Naive thymus-derived CD4-positive, alpha-beta T cell (primary cell): Measurements from ENCODE around the gene CREB3L2. TPM values are rescaled to one million over a fixed set of nuclear protein-coding genes. Genes with fewer than 3 reads are reported as not detected.

Experiments used
- ATAC-seq: fragments of 150-1000 bp; cut with Tn5 transposase; 2 replicates; pipeline ENCODE4 v1.10.0; 2021; ENCODE audit warnings: mild to moderate bottlenecking, moderate library complexity
- CTCF ChIA-PET: fragments of 350-600 bp; sonication (Branson Sonifier 250); formaldehyde crosslinking; loops from one replicate; lab custom pipeline; 2021; ENCODE audit warnings: antibody characterized with exemption; lab: Charles Lee
- POLR2A ChIA-PET: fragments of 350-600 bp; sonication (Branson Sonifier 250); formaldehyde crosslinking; loops from one replicate; lab custom pipeline; 2021; ENCODE audit warnings: antibody characterized with exemption, inconsistent platforms; lab: Charles Lee
- DNase-seq, 9 donors: peaks; one replicate each; pipeline versions ENCODE4 v3.0.0 to v3.0.0-alpha.2; 2020 to 2022; ENCODE audit warnings: mixed read lengths in 1 of 9
- H3K27ac ChIP-seq: one replicate; pipeline ENCODE4 v1.7.0; 2013; ENCODE audit warnings: mild to moderate bottlenecking, low read depth, low read length, moderate library complexity
- H3K27me3 ChIP-seq, 2 donors: one replicate each; pipeline ENCODE4 v1.7.0; 2013; ENCODE audit warnings: low read length in 2 of 2, mild to moderate bottlenecking in 2 of 2, moderate library complexity in 2 of 2; ENCODE audit not compliant: control insufficient read depth in 2 of 2, insufficient read depth in 2 of 2
- H3K36me3 ChIP-seq, 3 experiments: 1 replicate in 2 of 3; 2 replicates in 1 of 3; pipeline ENCODE4 v1.7.0; 2013; ENCODE audit warnings: low read length in 3 of 3, mild to moderate bottlenecking in 3 of 3, moderate library complexity in 1 of 3; ENCODE audit not compliant: insufficient read depth in 3 of 3, control insufficient read depth in 2 of 3
- H3K4me1 ChIP-seq, 2 donors: one replicate each; pipeline ENCODE4 v1.7.0; 2013; ENCODE audit warnings: low read length in 2 of 2, mild to moderate bottlenecking in 2 of 2, moderate library complexity in 1 of 2; ENCODE audit not compliant: control insufficient read depth in 2 of 2, insufficient read depth in 2 of 2
- H3K4me3 ChIP-seq: 2 replicates; pipeline ENCODE4 v1.7.0; 2013; ENCODE audit warnings: mild to moderate bottlenecking, low read length
- H3K9me3 ChIP-seq, 3 experiments: 1 replicate in 2 of 3; 2 replicates in 1 of 3; pipeline ENCODE4 v1.7.0; 2013; ENCODE audit warnings: low read length in 3 of 3; ENCODE audit not compliant: control insufficient read depth in 2 of 3
- H3K27ac Mint-ChIP-seq, 9 donors: one replicate each; pipeline ENCODE4 v1.8.0; 2020 to 2022; ENCODE audit warnings: mixed read lengths in 9 of 9, mild to moderate bottlenecking in 8 of 9, moderate library complexity in 5 of 9, inconsistent platforms in 2 of 9
- H3K27me3 Mint-ChIP-seq, 5 donors: one replicate each; pipeline ENCODE4 v1.8.0; 2021 to 2022; ENCODE audit warnings: mixed read lengths in 5 of 5, mild to moderate bottlenecking in 1 of 5
- H3K36me3 Mint-ChIP-seq, 5 donors: one replicate each; pipeline ENCODE4 v1.8.0; 2020 to 2022; ENCODE audit warnings: mixed read lengths in 5 of 5, mild to moderate bottlenecking in 3 of 5, inconsistent platforms in 1 of 5
- H3K4me1 Mint-ChIP-seq, 7 donors: one replicate each; pipeline ENCODE4 v1.8.0; 2020 to 2022; ENCODE audit warnings: mixed read lengths in 7 of 7, mild to moderate bottlenecking in 3 of 7, inconsistent platforms in 1 of 7
- H3K4me3 Mint-ChIP-seq, 10 donors: one replicate each; pipeline ENCODE4 v1.8.0; 2020 to 2022; ENCODE audit warnings: mild to moderate bottlenecking in 10 of 10, mixed read lengths in 10 of 10, moderate library complexity in 6 of 10, inconsistent platforms in 2 of 10
- H3K9me3 Mint-ChIP-seq, 11 donors: one replicate each; pipeline ENCODE4 v1.8.0; 2020 to 2022; ENCODE audit warnings: mixed read lengths in 11 of 11, mild to moderate bottlenecking in 4 of 11, inconsistent platforms in 1 of 11, moderate library complexity in 1 of 11
- intact Hi-C, 2 donors: fragments of 100-400 bp; cut with micrococcal nuclease; formaldehyde crosslinking; loops; one replicate each; pipeline ENCODE4 v1.15.1; 2023
- polyA plus RNA-seq, 2 donors: library from polyadenylated mRNA; unstranded; fragments of 300-500 nt; fragmentation: Illumina TruSeq; gene quantifications; one replicate each; pipeline ENCODE4 v1.2.3, GENCODE V29; 2021
- total RNA-seq, 6 experiments: library from RNA in 5 of 6; stranded (reverse) in 5 of 6; gene quantifications; 1 replicate in 5 of 6; 2 replicates in 1 of 6; pipeline ENCODE4 v1.2.3 and lab custom pipeline; 2021 to 2026

The CREB3L2 gene
- total and polyA plus RNA-seq, 7 experiments from 2014 or later: 5.3 to 46.2 (median 18.1) TPM

- CTCF ChIA-PET: no interaction called here
- Mint-ChIP-seq H3K4me3 (no peak overlapping the region), H3K9me3 (peaks cover 0 to 19% (median 0%) of the 10 kb centered on the region in 11 donors), H3K4me1 (peaks cover 0 to 9% (median 7%) of the 10 kb centered on the region in 7 donors), H3K36me3 (peaks cover 0 to 11% (median 0%) of the 10 kb centered on the region in 5 donors), H3K27ac (no peak overlapping the region), H3K27me3 (peaks cover 0 to 24% (median 7%) of the 10 kb centered on the region in 5 donors)
- ATAC-seq (no peak), DNase-seq (no peak)
- no peak overlapping the region for H3K4me3 ChIP-seq
- no peaks in the 10 kb centered on the region for H3K4me1 ChIP-seq
- H3K36me3 ChIP-seq: no peaks in the 10 kb centered on the region
- no peaks in the 10 kb centered on the region for H3K27me3 ChIP-seq
- no peaks in the 10 kb centered on the region for H3K9me3 ChIP-seq
- H3K27ac ChIP-seq: no peak overlapping the region
- POLR2A ChIA-PET: no interaction called here
- intact Hi-C loops: no loop called here
These were observed 25.2 kb upstream of the CREB3L2 start for GRCh38 chr7:138027100-138027499.

GRCh38 chr7:138025215-138026186 lies 23.6 kb upstream of the CREB3L2 start:
- no peak for ATAC-seq
- CTCF ChIA-PET: no interaction called here
- Histone ChIP-seq H3K27me3 (no peaks in the 10 kb centered on the region), H3K4me3 (no peak overlapping the region), H3K36me3 (no peaks in the 10 kb centered on the region), H3K27ac (no peak overlapping the region), H3K9me3 (no peaks in the 10 kb centered on the region), H3K4me1 (no peaks in the 10 kb centered on the region)
- H3K4me1 Mint-ChIP-seq: peaks cover 0 to 9% (median 7%) of the 10 kb centered on the region in 7 donors
- DNase-seq: no peak
- no peak overlapping the region for H3K4me3 Mint-ChIP-seq
- intact Hi-C loops: no loop called here
- H3K27me3 Mint-ChIP-seq: peaks cover 0 to 16% (median 7%) of the 10 kb centered on the region in 5 donors
- POLR2A ChIA-PET: no interaction called here
- H3K9me3 Mint-ChIP-seq: peaks cover 0 to 19% (median 0%) of the 10 kb centered on the region in 11 donors
- peaks cover 0 to 12% (median 0%) of the 10 kb centered on the region in 5 donors for H3K36me3 Mint-ChIP-seq
- H3K27ac Mint-ChIP-seq: no peak overlapping the region

- POLR2A ChIA-PET: no interaction called here
- no peak for ATAC-seq
These were observed 22.9 kb upstream of the CREB3L2 start for GRCh38 chr7:138024765-138025164.

GRCh38 chr7:138024343-138024691 lies 22.4 kb upstream of the CREB3L2 start:
- intact Hi-C loops: no loop called here
- H3K27ac ChIP-seq: no peak overlapping the region
- ATAC-seq (no peak), DNase-seq (no peak)
- H3K4me3 ChIP-seq: no peak overlapping the region
- Mint-ChIP-seq H3K36me3 (peaks cover 0 to 12% (median 0%) of the 10 kb centered on the region in 5 donors), H3K27ac (no peak overlapping the region), H3K4me3 (peak overlapping the region in 1 of 10 donors; percentile 39), H3K9me3 (peaks cover 0 to 19% (median 0%) of the 10 kb centered on the region in 11 donors), H3K27me3 (peaks cover 0 to 12% (median 7%) of the 10 kb centered on the region in 5 donors), H3K4me1 (peaks cover 0 to 9% (median 7%) of the 10 kb centered on the region in 7 donors)
- ChIA-PET CTCF (no interaction called here), POLR2A (no interaction called here)
- no peaks in the 10 kb centered on the region for H3K36me3 ChIP-seq
- H3K4me1 ChIP-seq: no peaks in the 10 kb centered on the region
- no peaks in the 10 kb centered on the region for H3K27me3 ChIP-seq
- no peaks in the 10 kb centered on the region for H3K9me3 ChIP-seq

More at GRCh38 chr7:138024765-138025164, 22.9 kb upstream of the CREB3L2 start:
- CTCF ChIA-PET: no interaction called here
- H3K27me3 Mint-ChIP-seq: peaks cover 0 to 13% (median 7%) of the 10 kb centered on the region in 5 donors
- Histone ChIP-seq H3K27me3 (no peaks in the 10 kb centered on the region), H3K9me3 (no peaks in the 10 kb centered on the region), H3K36me3 (no peaks in the 10 kb centered on the region), H3K4me1 (no peaks in the 10 kb centered on the region), H3K4me3 (no peak overlapping the region), H3K27ac (no peak overlapping the region)
- H3K27ac Mint-ChIP-seq: no peak overlapping the region
- H3K4me1 Mint-ChIP-seq: peaks cover 0 to 9% (median 7%) of the 10 kb centered on the region in 7 donors
- peaks cover 0 to 12% (median 0%) of the 10 kb centered on the region in 5 donors for H3K36me3 Mint-ChIP-seq
- DNase-seq: no peak
- peaks cover 0 to 19% (median 0%) of the 10 kb centered on the region in 11 donors for H3K9me3 Mint-ChIP-seq
- no peak overlapping the region for H3K4me3 Mint-ChIP-seq
- intact Hi-C loops: no loop called here

GRCh38 chr7:138023618-138024342 lies 21.9 kb upstream of the CREB3L2 start:
- Histone ChIP-seq H3K4me1 (no peaks in the 10 kb centered on the region), H3K9me3 (no peaks in the 10 kb centered on the region), H3K27ac (no peak overlapping the region), H3K4me3 (no peak overlapping the region), H3K36me3 (no peaks in the 10 kb centered on the region), H3K27me3 (no peaks in the 10 kb centered on the region)
- peaks cover 0 to 9% (median 5%) of the 10 kb centered on the region in 5 donors for H3K27me3 Mint-ChIP-seq
- peak overlapping the region in 1 of 10 donors; percentile 39 for H3K4me3 Mint-ChIP-seq
- H3K27ac Mint-ChIP-seq: no peak overlapping the region
- no peak for ATAC-seq
- ChIA-PET CTCF (no interaction called here), POLR2A (no interaction called here)
- peaks cover 0 to 12% (median 0%) of the 10 kb centered on the region in 5 donors for H3K36me3 Mint-ChIP-seq
- H3K9me3 Mint-ChIP-seq: peaks cover 0 to 19% (median 0%) of the 10 kb centered on the region in 11 donors
- DNase-seq: no peak
- H3K4me1 Mint-ChIP-seq: peaks cover 0 to 9% (median 7%) of the 10 kb centered on the region in 7 donors
- intact Hi-C loops: no loop called here

GRCh38 chr7:138021889-138022288 lies 20.0 kb upstream of the CREB3L2 start:
- no peaks in the 10 kb centered on the region for H3K9me3 ChIP-seq
- no peak overlapping the region for H3K4me3 ChIP-seq
- DNase-seq: no peak
- Mint-ChIP-seq H3K36me3 (peaks cover 0 to 12% (median 0%) of the 10 kb centered on the region in 5 donors), H3K27ac (no peak overlapping the region), H3K4me3 (no peak overlapping the region), H3K4me1 (peaks cover 0 to 9% (median 7%) of the 10 kb centered on the region in 7 donors), H3K9me3 (peaks cover 0 to 19% (median 0%) of the 10 kb centered on the region in 11 donors), H3K27me3 (peaks cover 0 to 2% (median 0%) of the 10 kb centered on the region in 5 donors)
- POLR2A ChIA-PET: no interaction called here
- H3K4me1 ChIP-seq: no peaks in the 10 kb centered on the region
- intact Hi-C loops: no loop called here
- no peaks in the 10 kb centered on the region for H3K36me3 ChIP-seq
- no peak for ATAC-seq
- CTCF ChIA-PET: no interaction called here
- no peak overlapping the region for H3K27ac ChIP-seq
- no peaks in the 10 kb centered on the region for H3K27me3 ChIP-seq
